Fibroblast of lung (primary cell): Measurements from ENCODE around the gene ABCC8.

Experiments
- CTCF ChIP-seq, 2 donors: IDR thresholded peaks in 1 of 2; conservative IDR thresholded peaks in 1 of 2; 1 replicate in 1 of 2; 2 replicates in 1 of 2; pipeline ENCODE4 v1.5.1; 2011 to 2012; ENCODE audit warnings: low read length in 2 of 2, control low read depth in 1 of 2, inconsistent platforms in 1 of 2, low read depth in 1 of 2, mild to moderate bottlenecking in 1 of 2
- EZH2 ChIP-seq: IDR thresholded peaks from 2 replicates; pipeline ENCODE4 v1.5.1; 2012; ENCODE audit warnings: low read length, control low read depth, mild to moderate bottlenecking; ENCODE audit errors: missing control alignments

GRCh38 chr11:17510507-17511206, 34.0 kb upstream of the ABCC8 start:
- no peak for TF ChIP-seq CTCF (conservative IDR thresholded peaks at IDR 0.05 in 1 of 2, IDR thresholded peaks at IDR 0.05 in 1 of 2; ENCODE audit: low read depth in 1 of 2, low read length in 2 of 2)
- no peak for TF ChIP-seq EZH2
